Epidermal melanocyte (primary cell): ENCODE measurements around the gene SEMA3D.
"Not testable (repeated sequence)": the region's sequence is repeated elsewhere in the genome, so short reads cannot be mapped to it uniquely, and the experiment has no call there.

ENCODE experiments used
- DNase-seq: peaks from one replicate; pipeline ENCODE4 v3.0.0; 2011; ENCODE audit warnings: low spot score; ENCODE audit not compliant: insufficient read length

Gene SEMA3D

DNA sequence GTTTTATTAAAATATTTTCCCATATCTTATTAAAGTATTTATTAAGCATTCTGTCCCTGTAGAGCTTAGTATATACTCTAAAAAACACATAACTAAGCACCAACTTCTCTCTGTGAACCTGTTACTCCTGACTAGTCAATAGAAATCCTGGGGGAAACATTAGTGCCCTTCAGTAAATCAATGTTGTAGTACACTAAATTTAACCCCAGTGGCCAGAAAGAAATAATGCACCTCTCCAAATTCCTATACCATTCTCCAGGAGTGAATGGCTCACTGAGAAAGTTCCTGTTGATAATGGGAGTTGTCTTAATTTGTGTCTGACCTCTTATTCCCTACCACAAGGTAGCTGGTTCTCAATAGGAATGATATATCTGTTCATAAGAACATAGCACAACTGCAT, 188.2 kb downstream of the SEMA3D start:
- DNase-seq = no peak

DNA sequence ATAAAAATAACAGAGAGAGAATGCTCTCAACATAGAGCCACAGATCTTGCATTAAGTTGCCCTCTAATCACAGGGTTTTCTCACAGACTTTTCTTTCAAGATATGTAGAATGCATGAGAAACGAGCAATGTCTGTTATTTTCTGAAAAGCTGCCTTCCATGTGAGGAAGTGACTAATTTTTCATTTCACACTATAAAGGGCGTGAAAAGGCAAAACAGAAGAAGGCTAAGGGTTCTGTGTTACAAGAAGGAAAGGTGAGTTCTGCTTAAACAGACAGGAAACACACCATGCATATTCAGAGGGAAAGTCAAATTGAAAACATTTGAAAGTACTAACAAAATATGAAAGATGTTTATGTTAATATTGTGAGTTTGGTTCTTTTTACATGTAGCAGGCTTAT, 189.2 kb downstream of the SEMA3D start:
- DNase-seq = no peak

DNA sequence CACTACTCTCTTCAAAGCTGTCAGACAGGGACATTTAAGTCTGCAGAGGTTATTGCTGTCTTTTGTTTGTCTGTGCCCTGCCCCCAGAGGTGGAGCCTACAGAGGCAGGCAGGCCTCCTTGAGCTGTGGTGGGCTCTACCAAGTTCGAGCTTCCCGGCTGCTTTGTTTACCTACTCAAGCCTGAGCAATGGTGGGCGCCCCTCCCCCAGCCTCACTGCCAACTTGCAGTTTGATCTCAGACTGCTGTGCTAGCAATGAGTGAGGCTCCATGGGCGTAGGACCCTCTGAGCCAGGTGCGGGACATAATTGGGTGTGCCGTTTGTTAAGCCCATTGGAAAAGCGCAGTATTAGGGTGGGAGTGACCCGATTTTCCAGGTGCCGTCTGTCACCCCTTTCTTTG, 193.9 kb downstream of the SEMA3D start:
- not testable (repeated sequence) for DNase-seq

DNA sequence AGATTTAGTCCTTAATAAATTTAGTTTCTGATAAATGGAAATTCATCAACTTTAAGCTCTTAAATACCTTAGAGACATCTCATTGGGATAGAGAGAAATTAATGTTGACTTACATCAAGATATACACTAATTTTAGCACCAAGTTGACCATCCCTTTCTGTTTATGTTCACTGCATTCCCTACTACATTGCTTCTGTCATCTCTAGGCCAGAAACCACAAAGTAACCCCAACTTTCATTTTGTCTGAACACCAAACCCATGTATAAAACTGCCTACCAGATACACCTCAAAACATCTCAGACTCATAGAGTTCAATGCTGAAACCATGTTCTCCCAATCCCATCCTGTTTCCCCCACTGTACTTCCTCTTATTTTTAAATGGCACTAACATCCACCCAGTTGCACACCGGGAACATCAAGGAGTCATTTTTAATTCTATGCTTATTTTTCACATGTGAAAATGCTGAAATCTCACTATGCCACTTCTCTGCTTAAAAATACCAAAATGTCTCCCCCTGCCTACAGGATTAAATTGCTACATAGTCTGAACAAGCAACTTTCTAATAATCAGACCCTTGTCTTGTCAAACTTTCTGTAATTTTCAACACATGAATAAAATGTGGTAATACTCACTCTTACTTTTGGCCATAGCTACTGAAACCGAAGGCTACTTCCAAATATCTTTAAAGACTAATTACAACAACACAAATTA, 201.6 kb downstream of the SEMA3D start:
- no peak for DNase-seq

DNA sequence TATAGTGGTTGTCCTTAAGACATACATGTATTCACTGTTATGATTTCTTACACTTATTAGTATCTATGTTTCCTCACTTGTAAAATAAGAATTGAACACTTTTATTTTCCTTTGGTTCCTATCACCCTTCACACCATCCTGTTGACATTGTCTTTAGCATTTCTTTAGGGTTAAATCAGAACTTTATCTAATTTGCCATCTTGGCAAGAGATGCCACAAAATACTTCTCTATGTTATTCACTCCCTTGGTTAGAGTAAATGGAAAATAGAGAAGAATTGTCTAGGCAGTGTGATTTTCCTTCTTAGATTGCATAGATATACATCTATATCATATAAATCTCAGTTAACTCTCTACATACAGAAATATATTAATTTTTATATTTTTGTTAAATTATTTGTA, 204.7 kb downstream of the SEMA3D start:
- no peak for DNase-seq

DNA sequence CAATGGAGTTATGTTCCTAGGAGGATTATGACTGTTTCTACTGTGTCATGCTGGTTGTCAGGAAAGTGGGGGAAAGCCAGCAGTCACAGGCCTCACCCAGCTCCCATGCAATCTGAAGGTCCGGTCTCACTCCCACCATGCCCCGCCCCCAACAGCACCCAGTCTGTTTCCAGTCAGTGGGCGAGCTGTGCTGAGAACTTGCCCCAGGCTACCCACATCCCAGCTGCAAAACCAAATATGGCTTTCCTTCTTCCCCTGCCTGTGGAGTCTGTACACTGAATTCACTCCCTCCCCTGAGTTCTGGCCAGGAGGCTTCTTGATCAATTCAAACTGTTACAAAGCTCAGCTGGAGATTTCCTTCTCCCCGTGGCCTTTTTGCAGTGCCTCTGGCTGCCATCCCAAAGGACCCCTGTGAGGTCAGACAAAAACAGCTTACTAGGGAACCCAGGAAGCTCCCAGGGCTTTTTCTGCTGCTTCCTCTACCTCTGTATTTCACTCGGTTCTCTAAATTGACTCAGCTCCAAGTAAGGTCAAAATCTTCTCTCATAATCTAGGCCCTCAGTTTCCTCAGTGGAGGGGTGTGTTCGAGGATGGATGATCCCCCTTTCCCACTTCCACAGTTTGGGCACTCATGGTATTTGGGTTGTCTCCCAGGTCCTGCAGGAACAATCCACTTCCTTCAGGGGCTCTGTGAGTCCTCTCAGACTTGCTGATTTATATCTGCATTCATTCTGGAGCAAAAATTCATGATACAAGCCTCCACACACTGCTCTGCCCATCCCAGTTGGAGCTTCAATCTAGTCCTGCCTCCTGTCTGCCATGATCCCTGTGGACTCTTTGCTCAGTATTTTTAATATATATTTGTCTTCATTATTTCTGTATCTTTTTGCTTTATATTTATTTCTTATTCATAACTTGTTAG, 205.5 kb downstream of the SEMA3D start:
- no peak for DNase-seq

DNA sequence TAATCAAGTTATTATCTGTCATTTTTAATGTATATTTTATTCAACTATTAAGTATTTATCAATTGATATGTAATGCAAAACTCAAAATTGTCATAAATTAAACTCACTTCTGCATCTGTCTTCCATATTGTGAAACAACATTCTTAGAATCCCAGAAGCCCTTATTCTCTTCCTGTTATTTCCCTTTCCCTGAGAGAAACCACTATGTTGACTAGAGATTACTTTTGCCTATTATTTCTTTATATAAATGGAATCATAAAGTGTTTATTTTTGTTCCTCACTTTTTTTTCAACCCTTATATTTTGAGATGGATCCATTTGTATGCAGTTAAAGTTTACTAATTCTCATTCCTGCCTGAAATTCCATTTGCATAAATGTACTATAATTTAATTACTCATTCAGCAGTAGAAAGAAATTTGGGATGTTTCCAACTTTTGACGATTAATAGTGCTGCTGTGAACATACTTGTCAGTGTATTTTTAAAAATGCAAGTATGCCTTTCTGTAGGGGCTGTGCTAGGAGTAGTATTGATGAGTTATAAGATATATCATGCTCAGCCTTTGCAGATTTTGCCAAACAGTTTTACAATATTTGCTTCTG, 211.2 kb downstream of the SEMA3D start:
- DNase-seq = no peak

DNA sequence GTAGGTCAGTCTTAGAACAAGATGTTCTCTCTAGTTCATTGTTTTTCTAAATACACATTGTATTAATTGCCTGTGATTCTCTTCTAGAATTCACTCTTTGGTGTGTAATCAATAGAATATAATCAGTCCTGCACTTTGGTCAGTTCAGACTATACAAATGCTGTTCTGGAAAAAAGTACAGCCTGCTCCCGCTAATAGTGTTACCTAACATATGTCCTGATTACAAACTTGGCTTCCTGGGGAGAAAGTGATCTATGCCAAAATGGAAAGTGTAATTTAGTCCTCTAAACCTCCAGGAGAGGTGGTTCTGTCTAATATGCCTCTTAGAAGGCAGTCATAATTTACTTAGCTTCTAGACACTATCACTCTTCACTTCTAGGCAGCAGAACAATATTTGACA, 215.5 kb downstream of the SEMA3D start:
- DNase-seq = no peak

DNA sequence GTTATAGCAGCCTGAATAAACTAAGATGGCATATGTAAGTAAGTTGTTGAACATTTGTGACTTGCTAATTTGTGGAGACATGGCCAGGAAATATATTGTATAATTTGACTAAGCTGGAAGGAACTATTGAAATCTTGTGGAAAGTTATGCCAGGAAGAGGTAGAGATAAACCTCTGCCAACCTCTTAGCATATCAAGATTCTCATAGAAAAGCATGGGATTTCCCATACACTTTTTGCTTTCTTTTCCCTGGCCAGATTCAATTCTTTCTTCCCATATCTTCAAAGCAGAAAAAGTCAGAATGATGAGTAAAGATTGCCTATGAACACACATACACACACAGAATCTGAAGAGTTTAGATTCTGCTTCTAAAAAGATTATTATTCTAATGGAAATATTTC, 216.2 kb downstream of the SEMA3D start:
- no peak for DNase-seq

DNA sequence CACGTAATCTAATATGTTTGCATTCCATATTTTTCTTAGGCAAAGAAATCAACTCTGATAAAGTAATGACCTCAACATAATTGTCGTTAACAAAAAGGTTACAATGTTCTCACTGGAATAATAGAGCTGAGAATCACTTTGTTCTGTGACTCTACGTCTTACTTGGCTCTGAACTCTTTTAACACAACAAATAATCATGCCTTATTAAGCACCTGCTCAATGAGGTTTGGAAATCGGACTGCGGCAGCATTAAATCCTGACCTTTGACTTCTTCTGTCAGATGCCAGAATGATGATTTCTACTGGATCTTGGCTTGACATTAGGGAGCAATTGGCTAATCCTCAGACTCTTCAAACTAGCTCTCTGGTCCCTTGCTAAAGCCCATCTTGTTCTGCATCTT, 233.6 kb downstream of the SEMA3D start:
- DNase-seq = no peak

DNA sequence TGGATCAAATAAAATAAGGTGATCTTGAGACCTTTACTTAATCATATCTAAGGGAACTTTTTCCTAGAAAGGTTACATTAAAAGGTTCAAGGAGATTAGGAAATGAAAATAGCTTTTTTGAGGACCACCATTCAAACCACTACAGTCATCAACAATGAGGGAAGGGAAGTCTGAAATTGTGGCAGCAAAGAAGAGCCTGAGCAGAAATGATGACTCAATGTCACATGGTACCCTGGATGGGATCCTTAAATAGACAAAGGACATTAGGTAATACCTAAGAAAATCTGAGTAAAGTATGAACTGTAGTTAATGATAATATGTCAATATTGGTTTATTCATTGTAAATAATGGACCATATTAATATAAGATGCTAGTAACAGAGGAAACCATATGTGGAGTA, 236.0 kb downstream of the SEMA3D start:
- no peak for DNase-seq

DNA sequence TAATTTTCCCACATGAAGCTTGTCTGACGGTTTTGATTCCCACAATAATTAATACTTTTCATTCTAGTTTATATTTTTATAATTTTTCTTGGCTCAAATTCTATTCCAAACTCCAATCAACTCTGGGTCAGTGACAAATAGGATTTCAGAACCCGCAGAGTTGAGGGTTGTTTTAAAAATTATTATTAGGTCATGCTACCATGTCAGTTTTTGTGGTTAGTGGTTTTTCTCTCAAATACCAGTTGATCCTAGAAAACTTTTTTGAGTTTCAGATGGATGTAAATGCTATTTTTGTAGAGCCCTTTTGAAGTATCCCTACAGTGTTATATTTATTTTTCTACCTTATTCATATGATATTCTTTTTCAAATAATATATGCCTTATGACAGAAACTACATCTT, 237.4 kb downstream of the SEMA3D start:
- no peak for DNase-seq

DNA sequence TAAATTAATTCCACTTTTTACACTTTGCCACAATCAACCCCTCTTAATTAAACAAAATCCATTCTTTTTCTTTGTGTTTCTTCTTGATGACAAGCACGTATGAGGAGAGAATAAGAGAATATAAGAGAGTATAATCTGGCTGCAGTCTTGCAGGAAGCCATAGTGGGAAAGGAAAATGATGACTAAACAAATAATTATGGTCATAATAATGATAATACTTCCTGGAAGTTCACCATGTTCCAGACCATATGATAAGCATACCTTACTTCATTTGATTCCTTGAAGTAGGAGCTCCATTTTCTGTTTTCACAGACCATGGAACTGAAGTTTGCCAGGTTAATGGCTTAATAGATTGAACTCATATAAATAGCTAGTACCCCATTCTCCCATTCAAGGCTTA, 237.8 kb downstream of the SEMA3D start:
- DNase-seq = no peak

DNA sequence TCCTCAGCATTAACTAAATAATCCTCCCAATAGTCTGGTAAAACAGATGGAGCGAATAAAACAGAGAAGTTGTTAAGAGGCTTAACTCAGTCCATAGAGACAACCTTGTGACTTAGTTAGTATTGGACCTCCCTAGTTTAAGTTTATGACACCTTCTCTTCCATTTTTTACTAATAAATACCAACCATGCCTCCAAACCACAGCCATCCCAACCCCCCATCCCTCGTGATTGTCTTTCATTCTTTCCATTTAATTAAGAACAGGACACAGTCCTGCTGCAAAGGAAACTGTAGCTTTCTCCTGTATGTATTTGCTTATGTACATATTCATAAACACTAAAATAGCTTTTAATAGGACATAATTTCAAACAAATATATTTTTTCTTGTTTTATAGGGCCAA, 238.2 kb downstream of the SEMA3D start:
- DNase-seq = peak; percentile 25

DNA sequence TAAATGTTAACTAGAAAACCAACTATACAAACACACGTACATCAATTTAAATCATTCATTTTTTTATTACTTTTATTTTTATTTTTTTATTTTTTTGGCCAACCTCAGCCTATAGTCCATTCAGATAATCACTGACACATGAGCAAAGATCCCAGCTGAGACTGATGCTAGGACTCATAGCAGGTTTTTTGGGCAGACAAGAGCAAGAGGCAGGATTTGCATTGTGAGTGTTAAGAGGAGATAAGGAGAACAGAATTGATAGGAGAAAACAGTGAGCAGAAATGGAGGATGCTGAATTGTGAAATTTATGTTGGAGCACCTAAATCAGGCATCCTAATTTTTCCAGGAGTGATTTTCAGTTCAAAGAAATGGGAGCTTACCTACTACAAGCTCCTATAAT, 240.3 kb downstream of the SEMA3D start:
- no peak for DNase-seq
